Neutrophil (primary cell): ENCODE data around the gene HS3ST3A1.

Source experiments
- H3K27ac ChIP-seq: fragments of 200-600 bp; sonication (generic); 2 replicates; pipeline ENCODE4 v1.5.1; 2016; ENCODE audit warnings: mild to moderate bottlenecking, moderate library complexity
- H3K27me3 ChIP-seq: fragments of 200-600 bp; sonication (generic); 2 replicates; pipeline ENCODE4 v1.6.0; 2016; ENCODE audit warnings: mild to moderate bottlenecking
- H3K36me3 ChIP-seq: fragments of 200-600 bp; sonication (generic); 2 replicates; pipeline ENCODE4 v1.5.1; 2017
- H3K4me1 ChIP-seq, 2 experiments: fragments of 200-600 bp in 1 of 2; sonication (generic) in 1 of 2; 1 replicate in 1 of 2; 2 replicates in 1 of 2; pipeline versions ENCODE4 v1.5.1 to v1.6.1; 2013 to 2016; ENCODE audit warnings: low read depth in 1 of 2, low read length in 1 of 2, mild to moderate bottlenecking in 1 of 2, moderate library complexity in 1 of 2; ENCODE audit not compliant: control insufficient read depth in 1 of 2, insufficient read depth in 1 of 2
- H3K4me3 ChIP-seq, 2 experiments: fragments of 200-600 bp in 1 of 2; sonication (generic) in 1 of 2; 1 replicate in 1 of 2; 2 replicates in 1 of 2; pipeline ENCODE4 v1.5.1; 2013 to 2016; ENCODE audit warnings: low read depth in 1 of 2, low read length in 1 of 2, mild to moderate bottlenecking in 1 of 2, moderate library complexity in 1 of 2
- H3K9me3 ChIP-seq: fragments of 200-600 bp; sonication (generic); 2 replicates; pipeline ENCODE4 v1.5.1; 2016
- CTCF ChIP-seq: fragments of 200-600 bp; sonication (generic); IDR thresholded peaks from 2 replicates; pipeline ENCODE4 v1.5.1; 2016; ENCODE audit warnings: antibody characterized with exemption

Gene HS3ST3A1

GRCh38 chr17:13495423-13495822 is 106.3 kb downstream of the HS3ST3A1 start:
- Histone ChIP-seq H3K4me3 (no peak overlapping the region), H3K4me1 (no peaks in the 10 kb centered on the region), H3K27me3 (no peaks in the 10 kb centered on the region), H3K36me3 (no peaks in the 10 kb centered on the region), H3K27ac (no peak overlapping the region), H3K9me3 (no peaks in the 10 kb centered on the region)
- no peak for TF ChIP-seq CTCF

- TF ChIP-seq CTCF: no peak
- Histone ChIP-seq H3K27ac (no peak overlapping the region), H3K9me3 (no peaks in the 10 kb centered on the region)
These were observed 109.0 kb downstream of the HS3ST3A1 start for GRCh38 chr17:13492737-13493122.

GRCh38 chr17:13491916-13492736 is 109.6 kb downstream of the HS3ST3A1 start:
- H3K27ac ChIP-seq: no peak overlapping the region
- no peaks in the 10 kb centered on the region for H3K4me1 ChIP-seq
- no peak overlapping the region for H3K4me3 ChIP-seq
- TF ChIP-seq CTCF: no peak
- H3K27me3 ChIP-seq: no peaks in the 10 kb centered on the region
- H3K36me3 ChIP-seq: no peaks in the 10 kb centered on the region
- H3K9me3 ChIP-seq: no peaks in the 10 kb centered on the region

More at GRCh38 chr17:13492737-13493122, 109.0 kb downstream of the HS3ST3A1 start:
- Histone ChIP-seq H3K4me3 (no peak overlapping the region), H3K4me1 (no peaks in the 10 kb centered on the region), H3K36me3 (no peaks in the 10 kb centered on the region), H3K27me3 (no peaks in the 10 kb centered on the region)

- Histone ChIP-seq H3K36me3 (no peaks in the 10 kb centered on the region), H3K9me3 (no peaks in the 10 kb centered on the region), H3K4me1 (no peaks in the 10 kb centered on the region), H3K27me3 (no peaks in the 10 kb centered on the region), H3K4me3 (no peak overlapping the region), H3K27ac (no peak overlapping the region)
- no peak for TF ChIP-seq CTCF
These were observed 110.2 kb downstream of the HS3ST3A1 start for GRCh38 chr17:13491491-13491890.

- TF ChIP-seq CTCF: no peak
- no peaks in the 10 kb centered on the region for H3K27me3 ChIP-seq
- H3K4me1 ChIP-seq: no peaks in the 10 kb centered on the region
These were observed 110.7 kb downstream of the HS3ST3A1 start for GRCh38 chr17:13490906-13491482.

More at GRCh38 chr17:13490906-13491482, 110.7 kb downstream of the HS3ST3A1 start:
- Histone ChIP-seq H3K4me3 (no peak overlapping the region), H3K36me3 (no peaks in the 10 kb centered on the region), H3K27ac (no peak overlapping the region), H3K9me3 (no peaks in the 10 kb centered on the region)
